Measurements from ENCODE around the gene ADAT1.

The ADAT1 gene, protein sequence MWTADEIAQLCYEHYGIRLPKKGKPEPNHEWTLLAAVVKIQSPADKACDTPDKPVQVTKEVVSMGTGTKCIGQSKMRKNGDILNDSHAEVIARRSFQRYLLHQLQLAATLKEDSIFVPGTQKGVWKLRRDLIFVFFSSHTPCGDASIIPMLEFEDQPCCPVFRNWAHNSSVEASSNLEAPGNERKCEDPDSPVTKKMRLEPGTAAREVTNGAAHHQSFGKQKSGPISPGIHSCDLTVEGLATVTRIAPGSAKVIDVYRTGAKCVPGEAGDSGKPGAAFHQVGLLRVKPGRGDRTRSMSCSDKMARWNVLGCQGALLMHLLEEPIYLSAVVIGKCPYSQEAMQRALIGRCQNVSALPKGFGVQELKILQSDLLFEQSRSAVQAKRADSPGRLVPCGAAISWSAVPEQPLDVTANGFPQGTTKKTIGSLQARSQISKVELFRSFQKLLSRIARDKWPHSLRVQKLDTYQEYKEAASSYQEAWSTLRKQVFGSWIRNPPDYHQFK

DNA sequence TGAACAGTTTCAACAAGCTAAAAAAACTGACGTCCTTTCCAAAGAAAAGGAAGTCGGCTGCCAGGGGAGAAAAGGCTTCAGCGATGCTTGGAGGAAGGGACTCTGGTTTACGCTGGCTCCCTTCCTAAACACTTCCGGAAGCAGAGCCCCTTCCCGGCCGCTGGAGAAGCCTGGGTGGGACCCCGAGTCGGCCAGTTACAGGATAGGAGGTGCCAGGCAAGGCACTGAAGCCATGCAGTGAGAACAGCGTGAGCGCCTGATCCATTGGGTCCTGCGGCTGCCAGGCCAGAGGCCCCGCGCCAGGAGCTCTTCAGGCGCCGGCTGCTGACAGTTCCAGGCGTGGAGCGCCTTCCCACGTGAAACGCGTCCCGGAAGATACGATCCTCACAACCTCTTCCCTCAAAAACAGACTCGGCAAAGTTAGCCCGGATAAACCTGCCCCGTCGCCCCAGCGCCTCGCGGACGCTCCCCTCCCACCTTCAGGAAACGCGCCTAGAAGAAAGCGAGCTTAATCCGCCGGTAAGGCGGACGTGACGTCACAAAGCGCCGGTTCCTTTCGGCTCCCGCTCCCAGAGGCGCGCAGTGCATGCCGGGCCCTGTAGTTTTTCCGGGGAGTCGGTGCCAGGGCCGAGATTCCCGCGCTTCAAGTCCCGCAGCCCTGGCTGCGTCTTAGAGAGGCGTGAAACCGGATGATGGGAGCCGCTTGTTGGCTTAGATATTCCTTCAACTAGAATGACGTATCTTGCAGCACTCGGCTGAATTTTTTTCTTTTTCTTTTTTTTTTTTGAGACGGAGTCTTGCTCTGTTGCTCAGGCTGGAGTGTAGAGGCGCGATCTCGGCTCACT lies at the start of gene ADAT1:
Gene ADAT1 (minus strand): TSS at position 521 of the 845 bp plus-strand sequence. CDS start 2,482 bp downstream, outside the sequence.
- FAIRE-seq, result no peak
- peak; percentile 93 for DNase-seq (ENCODE audit: insufficient read length, low spot score)
- peak; percentile 93 for TF ChIP-seq POLR2A (IDR thresholded peaks at IDR 0.05; ENCODE audit: low read depth, low read length)

DNA sequence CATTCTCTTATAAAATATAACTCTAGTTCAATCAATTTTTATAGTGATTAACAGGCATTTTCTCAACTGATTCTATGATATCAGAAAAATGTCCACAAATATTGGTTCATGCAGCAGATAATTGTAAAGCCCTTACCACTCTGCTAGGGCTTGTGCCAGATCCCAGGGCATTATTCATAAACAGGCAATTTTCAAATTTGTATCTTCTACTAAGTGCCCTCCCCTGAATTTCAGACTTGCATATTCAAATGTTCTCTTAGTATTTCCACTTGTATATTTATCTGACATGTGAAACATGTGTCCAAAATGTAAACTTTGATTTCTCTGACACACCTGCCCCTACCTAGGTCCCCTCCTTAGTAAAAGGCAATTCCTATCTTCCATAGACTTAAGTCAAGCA lies 44.4 kb upstream of the ADAT1 start:
- DNase-seq (ENCODE audit: insufficient read length, low spot score) (no peak), FAIRE-seq (no peak)
- TF ChIP-seq POLR2A (IDR thresholded peaks at IDR 0.05; ENCODE audit: low read depth, low read length), result no peak

DNA sequence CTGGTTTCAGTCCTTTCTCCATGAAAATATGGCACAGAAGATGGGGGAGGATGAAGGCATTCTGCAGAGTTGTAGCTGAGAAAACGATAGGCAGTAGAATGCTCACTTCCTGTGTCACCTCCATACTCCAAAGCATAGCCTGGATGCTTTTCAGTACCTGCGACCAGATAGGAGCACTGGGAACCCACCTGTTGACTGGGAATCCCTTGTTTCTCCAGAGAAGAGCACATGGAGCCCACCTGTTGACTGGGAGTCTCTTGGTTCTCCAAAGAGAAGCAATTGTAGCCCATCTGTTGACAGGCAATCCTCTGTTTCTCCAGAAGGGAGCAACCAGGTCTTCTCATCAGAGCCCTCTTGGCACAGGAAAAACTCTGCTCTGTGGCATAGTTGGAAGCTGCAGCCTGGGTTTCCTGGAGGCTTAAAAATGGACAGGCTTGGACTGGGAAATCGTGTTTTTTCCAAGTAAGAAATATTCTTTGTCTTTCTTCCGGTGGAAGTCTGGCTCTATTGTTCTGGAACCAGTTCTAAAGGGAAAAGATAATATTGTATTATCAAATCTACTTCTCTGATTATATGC lies 37.7 kb upstream of the ADAT1 start:
- TF ChIP-seq POLR2A (IDR thresholded peaks at IDR 0.05; ENCODE audit: low read depth, low read length), result no peak
- no peak for DNase-seq (ENCODE audit: insufficient read length, low spot score)
- no peak for FAIRE-seq

DNA sequence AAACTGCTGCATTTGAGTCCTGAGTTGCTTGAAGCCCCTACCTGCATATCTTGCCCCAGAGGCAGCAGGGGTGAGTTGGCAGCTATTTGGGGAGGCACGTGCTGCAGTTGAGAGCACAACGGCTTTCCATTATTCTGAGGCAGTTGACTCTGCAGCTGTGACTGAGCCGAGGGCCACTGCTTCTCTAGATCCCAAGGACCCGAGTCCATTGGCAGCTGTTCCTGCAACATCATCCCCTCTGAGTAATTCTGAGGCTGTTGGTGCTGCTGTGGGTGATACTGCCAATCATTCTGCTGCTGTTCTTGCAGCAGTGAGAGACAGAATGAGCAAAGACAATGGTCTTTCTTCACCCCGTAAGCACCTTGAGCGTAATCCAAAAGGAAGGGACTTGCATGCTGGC lies 37.2 kb upstream of the ADAT1 start:
- no peak for FAIRE-seq
- no peak for DNase-seq (ENCODE audit: insufficient read length, low spot score)
- TF ChIP-seq POLR2A (IDR thresholded peaks at IDR 0.05; ENCODE audit: low read depth, low read length), result no peak

DNA sequence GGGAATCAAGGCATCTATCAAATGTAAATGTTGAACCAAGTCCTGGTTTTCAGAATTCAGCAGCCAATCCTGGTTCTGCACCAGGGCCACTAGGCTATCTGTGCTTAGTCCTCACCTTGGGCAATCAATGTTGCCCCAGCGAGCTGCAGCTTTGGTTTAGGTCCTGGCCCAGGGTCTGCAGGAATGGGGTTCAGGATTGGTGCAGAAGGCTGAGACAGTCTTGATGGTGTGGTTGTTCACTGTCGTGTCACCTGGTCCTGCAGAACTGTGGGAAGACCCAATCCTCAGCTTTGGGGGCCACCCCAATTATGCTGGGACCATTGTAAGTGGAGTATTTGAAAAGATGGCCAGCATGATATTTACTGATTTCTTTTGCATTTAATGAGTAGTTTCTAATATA lies 35.1 kb upstream of the ADAT1 start:
- no peak for TF ChIP-seq POLR2A (IDR thresholded peaks at IDR 0.05; ENCODE audit: low read depth, low read length)
- FAIRE-seq, result no peak
- no peak for DNase-seq (ENCODE audit: insufficient read length, low spot score)

DNA sequence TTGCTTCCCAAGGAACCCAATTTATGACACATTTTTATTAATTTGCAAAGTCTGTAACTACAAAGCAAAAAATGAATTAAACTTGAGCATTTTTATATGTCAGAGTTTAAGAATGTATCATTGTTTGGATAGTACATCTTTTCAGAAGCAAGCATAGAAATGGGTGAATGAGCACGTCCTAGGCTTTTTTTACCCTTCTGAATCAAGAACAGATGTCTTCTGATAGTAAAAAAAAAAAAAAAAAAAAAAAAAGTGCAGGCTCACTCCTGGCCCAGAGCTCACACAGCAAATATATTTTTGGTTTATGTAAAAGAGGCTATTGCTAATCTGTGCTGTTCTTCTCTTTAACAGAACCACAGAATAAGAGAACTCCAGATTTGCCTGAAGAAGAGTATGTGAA lies 30.8 kb upstream of the ADAT1 start:
- DNase-seq (ENCODE audit: insufficient read length, low spot score) (no peak), FAIRE-seq (no peak)
- TF ChIP-seq POLR2A (IDR thresholded peaks at IDR 0.05; ENCODE audit: low read depth, low read length), result no peak

DNA sequence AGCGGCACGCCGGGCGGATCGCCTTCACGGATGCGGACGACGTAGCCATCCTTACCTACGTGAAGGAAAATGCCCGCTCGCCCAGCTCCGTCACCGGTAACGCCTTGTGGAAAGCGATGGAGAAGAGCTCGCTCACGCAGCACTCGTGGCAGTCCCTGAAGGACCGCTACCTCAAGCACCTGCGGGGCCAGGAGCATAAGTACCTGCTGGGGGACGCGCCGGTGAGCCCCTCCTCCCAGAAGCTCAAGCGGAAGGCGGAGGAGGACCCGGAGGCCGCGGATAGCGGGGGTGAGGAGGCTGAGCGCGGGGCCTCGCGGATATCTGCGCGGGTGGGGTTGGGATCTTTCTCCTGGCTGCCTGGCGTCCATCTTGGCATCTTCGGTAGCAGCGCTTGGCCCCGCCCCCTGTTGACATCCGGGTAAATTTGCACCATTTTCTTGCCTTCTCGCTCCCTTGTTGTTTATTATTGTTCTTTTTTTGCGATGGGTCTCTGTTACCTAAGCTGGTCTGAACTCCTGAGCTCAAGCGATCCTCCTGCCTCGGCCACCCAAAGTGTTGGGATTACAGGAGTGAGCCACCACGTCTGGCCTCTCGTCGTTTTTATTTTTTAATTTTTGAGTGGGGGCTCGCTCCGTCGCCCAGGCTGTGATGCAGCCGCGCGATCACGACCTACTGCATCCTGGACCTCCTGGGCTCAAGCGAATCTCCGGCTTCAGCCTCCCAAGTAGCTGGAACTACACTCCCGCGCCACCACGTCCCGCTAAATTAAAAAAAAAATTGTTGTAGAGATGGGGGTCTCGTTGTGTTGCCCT lies 25.4 kb upstream of the ADAT1 start:
- no peak for FAIRE-seq
- peak; percentile 42; the same call in 1 of the 2 replicates for TF ChIP-seq POLR2A (IDR thresholded peaks at IDR 0.05; ENCODE audit: low read depth, low read length)
- peak; percentile 58 for DNase-seq (ENCODE audit: insufficient read length, low spot score)

DNA sequence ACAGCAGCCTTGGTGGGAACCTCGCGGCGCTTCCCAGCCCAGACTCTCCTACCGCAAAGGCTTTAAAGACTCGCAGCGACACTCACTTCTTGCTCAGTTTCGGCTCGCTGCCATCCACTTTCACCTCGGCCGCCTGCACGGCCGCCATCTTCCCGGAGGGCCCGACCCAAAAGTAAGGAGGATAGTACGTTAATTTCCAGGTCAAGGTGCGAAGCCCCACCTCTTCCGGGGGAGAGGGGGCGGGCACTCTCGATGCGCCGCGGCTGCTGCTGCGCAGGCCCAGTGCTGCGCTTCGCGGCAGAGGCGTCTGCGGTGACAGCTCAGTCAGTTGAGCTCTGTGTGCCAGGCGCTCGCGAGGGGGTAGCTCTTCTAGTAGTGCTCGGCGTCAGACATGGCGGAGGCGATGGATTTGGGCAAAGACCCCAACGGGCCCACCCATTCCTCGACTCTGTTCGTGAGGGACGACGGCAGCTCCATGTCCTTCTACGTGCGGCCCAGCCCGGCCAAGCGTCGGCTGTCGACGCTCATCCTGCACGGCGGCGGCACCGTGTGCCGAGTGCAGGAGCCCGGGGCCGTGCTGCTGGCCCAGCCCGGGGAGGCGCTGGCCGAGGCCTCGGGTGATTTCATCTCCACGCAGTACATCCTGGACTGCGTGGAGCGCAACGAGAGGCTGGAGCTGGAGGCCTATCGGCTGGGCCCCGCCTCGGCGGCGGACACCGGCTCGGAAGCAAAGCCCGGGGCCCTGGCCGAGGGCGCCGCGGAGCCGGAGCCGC lies 24.6 kb upstream of the ADAT1 start, which contains the start of the genes KARS1 and TERF2IP:
Gene KARS1 (minus strand): TSS at position 174 of the 773 bp plus-strand sequence. CDS start 26 bp downstream, at position 148.
Gene TERF2IP (plus strand): TSS at position 282 of the 773 bp plus-strand sequence. CDS start 110 bp downstream, at position 392.
- peak; percentile 88 for DNase-seq (ENCODE audit: insufficient read length, low spot score)
- FAIRE-seq, result peak; percentile 61
- TF ChIP-seq POLR2A (IDR thresholded peaks at IDR 0.05; ENCODE audit: low read depth, low read length), result peak; percentile 90

DNA sequence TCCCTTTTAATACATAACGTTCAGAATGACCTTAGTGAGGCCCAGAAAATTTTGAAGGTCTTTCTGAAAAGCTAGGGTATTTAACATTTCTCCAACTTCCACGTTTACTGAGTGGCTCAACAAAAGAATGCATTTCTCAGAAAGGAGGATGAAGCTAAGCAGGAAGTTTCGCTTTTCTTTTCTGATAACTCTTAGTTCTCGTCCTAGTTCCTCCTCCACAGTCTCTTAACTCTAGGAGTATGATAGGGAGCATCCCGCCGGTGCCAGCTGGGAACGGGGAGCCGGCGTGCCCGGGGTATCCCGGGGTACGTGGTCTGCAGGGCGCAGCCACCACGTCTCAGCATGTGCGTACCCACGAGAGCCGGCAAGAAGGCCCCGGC lies 24.0 kb upstream of the ADAT1 start:
- no peak for TF ChIP-seq POLR2A (IDR thresholded peaks at IDR 0.05; ENCODE audit: low read depth, low read length)
- no peak for FAIRE-seq
- no peak for DNase-seq (ENCODE audit: insufficient read length, low spot score)

DNA sequence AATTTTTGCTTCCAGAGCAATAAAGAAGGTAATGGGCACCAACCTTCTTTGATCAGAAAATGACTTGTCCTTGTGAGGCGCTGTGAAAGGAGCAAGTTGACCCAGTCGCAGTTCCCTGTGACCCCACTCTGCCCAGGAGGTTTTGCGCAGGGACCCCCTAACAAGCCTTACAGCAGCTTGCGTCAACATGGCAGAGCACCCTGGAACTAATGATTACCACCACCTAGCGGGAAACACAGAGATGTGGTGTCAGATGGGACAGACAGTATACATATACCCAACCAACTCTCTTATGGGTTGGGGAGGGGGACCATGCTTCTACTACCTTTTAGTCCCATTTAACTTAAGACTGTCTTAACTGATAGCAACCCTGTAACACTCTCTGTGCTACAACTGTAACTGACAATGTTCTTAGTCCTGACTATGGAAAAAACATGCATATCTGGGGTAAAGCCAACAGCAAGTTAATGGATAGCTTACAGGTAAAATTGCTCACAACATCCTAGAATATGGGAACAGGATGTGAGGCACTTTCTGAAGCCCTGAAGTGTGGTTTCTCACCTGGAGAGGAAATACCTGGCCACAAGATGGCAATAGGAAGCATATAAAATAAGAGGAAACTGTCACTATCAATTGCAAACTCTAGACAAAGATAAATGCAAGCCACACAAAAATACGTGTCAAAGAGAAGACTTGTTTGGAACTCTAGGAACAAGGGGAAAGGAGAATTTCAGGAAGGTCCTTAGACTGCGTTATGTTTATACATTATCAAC lies 21.3 kb upstream of the ADAT1 start:
- DNase-seq (ENCODE audit: insufficient read length, low spot score), result no peak
- FAIRE-seq, result no peak
- TF ChIP-seq POLR2A (IDR thresholded peaks at IDR 0.05; ENCODE audit: low read depth, low read length), result no peak

DNA sequence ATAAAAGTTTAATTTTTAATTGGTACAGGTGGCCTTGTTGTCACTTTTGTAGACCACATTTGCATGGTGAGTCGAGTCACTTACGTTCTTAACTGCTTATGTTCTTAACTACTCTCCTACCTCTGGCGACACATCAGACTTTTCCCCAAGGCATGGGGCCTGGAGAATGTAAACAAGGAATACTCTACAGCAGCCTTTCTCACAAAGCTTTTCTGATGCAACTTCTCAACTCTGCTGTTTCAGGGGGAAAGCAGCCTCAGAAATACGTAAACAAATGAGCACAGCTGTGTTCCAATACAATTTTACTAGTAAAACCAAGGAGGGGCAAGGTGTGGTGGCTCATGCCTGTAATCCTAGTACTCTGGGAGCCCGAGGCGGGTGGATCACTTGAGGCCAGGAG lies 17.5 kb upstream of the ADAT1 start:
- no peak for FAIRE-seq
- TF ChIP-seq POLR2A (IDR thresholded peaks at IDR 0.05; ENCODE audit: low read depth, low read length), result no peak
- DNase-seq (ENCODE audit: insufficient read length, low spot score), result no peak

DNA sequence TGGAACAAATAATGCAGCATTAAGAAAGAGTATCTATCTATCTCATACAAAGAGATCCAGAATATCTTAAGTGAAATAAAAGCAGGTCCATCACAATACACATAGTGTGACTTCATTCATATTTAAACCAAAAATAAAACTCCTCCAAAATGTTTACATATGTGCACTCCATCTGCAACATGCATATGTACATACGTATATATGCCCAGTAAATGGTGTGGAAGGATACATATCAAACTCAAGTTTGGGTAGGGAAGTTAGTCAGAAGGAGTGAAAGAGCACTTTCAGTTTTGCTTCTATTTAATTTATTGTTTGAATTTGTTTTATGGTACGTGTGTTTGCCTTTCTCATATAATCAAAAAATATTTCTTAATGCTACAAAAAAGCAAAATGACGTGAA lies 12.0 kb upstream of the ADAT1 start:
- FAIRE-seq (no peak), DNase-seq (ENCODE audit: insufficient read length, low spot score) (no peak)
- TF ChIP-seq POLR2A (IDR thresholded peaks at IDR 0.05; ENCODE audit: low read depth, low read length), result no peak
